K562 treated with DMSO at 1 percent for 12 hours (cell line): ENCODE data around the gene UQCC2. TPM values are rescaled to one million over a fixed set of nuclear protein-coding genes. Genes with fewer than 3 reads are reported as not detected.

Source experiments
- total RNA-seq: library from RNA; unstranded; fragments of 300-600 nt; gene quantifications from 2 replicates; pipeline ENCODE4 v1.2.3, GENCODE V29; 2022; ENCODE audit not compliant: insufficient read depth

The UQCC2 gene
- total RNA-seq = 70.5 and 103 TPM in 2 replicates

DNA sequence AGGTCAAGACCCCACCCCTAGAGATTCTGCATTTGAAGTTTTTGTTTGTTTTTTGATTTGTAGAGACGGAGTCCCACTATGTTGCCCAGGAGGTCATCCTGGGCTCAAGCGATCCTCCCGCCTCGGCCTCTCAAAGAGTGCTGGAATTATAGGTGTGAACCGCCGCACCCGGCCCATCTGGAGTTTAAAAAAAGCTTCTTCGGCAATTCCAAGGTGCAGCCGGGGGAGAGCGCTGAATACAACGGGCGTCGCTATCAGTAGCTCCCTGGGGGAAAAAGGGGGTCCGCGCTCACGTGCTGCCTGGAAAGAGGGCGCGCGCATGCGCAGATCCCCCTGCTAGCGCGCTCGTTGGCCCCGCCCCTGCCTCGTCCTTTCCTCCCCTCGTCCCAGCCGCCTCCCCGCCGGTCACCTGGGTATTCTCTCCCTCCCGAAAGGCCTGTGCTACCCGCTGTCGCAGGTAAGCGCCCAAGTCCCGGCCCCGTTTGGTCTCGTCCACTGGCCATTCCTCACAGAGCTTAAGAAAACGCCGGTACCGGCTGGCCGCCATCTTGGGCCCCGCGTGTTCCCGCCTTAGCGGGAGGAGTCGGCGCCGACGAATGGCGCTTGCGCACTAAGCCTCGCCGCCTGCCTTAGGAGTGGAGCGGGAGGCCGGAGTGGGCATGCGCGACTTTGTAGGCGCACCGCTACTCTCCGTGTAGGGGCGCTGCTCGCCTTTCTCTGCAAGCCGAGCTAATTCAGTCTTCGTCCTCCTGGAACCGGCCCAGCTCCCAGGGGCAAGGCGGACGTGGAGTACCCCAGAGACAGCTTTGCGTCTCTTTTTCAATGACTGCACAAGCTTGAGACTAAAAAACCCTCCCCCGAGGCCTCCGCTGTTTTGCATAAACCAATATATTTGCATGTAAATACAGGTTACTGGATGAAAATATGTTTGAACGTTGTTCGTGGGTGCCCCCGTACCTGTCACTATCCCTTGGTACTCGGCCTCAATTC, at the start of gene UQCC2:
TSS of gene UQCC2 (minus strand) at position 561 of the 990 bp plus-strand sequence. CDS start at position 547, 14 bp downstream.

DNA sequence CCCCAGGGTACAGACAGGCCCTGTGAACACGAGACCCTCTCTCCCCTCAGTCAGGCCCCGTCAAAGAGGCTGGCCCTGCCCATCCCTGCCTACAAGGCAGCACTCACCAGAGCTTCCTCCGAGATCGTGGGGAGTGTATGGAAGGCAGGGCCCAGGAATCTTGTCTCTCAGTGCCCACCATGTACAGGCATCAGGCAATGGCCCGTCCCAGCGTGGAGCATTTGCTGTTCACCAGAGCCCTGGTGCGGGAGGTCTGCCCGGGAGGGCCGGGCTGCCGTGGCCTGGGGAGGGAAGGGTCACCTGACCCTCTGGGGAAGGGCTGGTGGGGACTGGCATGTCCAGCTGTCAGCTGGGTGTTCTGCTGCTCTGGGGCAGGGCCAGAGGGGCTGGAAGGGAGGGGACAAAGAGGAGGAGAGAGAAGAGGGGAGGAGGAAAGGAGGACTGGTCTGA, 35.2 kb upstream of the UQCC2 start, which contains the start of gene IP6K3:
TSS of gene IP6K3 (minus strand) at position 255 of the 450 bp plus-strand sequence. CDS start 11,429 bp downstream, outside the sequence.

Other genes starting within 250 kb of the UQCC2 start
- gene BAK1, start 131.4 kb downstream of the UQCC2 start, total RNA-seq = 27.6 and 29.7 TPM in 2 replicates
- gene ITPR3, start 90.4 kb downstream of the UQCC2 start, total RNA-seq = 3.9 and 15.4 TPM in 2 replicates
- gene IP6K3, start 35.2 kb upstream of the UQCC2 start, total RNA-seq = not detected in 2 replicates
- 52.7 and 59.8 TPM in 2 replicates for gene LEMD2, start 77.4 kb upstream of the UQCC2 start, total RNA-seq
- not detected in 2 replicates for gene MLN, start 92.3 kb upstream of the UQCC2 start, total RNA-seq